ENCODE results near the gene SMO.

Gene SMO

GRCh38 chr7:129184981-129185670 is 3.3 kb upstream of the SMO start:
- Histone ChIP-seq H3K9ac (ENCODE audit: low read length) (no peak overlapping the region), H3K27ac (ENCODE audit: low read depth, low read length) (no peak overlapping the region), H3K36me3 (ENCODE audit: control insufficient read depth, insufficient read depth, low read length) (no peaks in the 10 kb centered on the region), H3K4me1 (ENCODE audit: control insufficient read depth, insufficient read depth, low read length) (no peaks in the 10 kb centered on the region), H3K27me3 (ENCODE audit: control insufficient read depth, insufficient read depth, low read length) (no peaks in the 10 kb centered on the region), H3K4me3 (ENCODE audit: low read length) (no peak overlapping the region)

GRCh38 chr7:129186749-129187260 is 1.6 kb upstream of the SMO start:
- no peaks in the 10 kb centered on the region for H3K36me3 ChIP-seq (ENCODE audit: control insufficient read depth, insufficient read depth, low read length)
- no peak overlapping the region for H3K4me3 ChIP-seq (ENCODE audit: low read length)
- no peaks in the 10 kb centered on the region for H3K27me3 ChIP-seq (ENCODE audit: control insufficient read depth, insufficient read depth, low read length)
- no peak overlapping the region for H3K27ac ChIP-seq (ENCODE audit: low read depth, low read length)
- no peak overlapping the region for H3K9ac ChIP-seq (ENCODE audit: low read length)
- no peaks in the 10 kb centered on the region for H3K4me1 ChIP-seq (ENCODE audit: control insufficient read depth, insufficient read depth, low read length)

GRCh38 chr7:129187681-129188371 is 607 bp upstream of the SMO start:
- Histone ChIP-seq H3K27me3 (ENCODE audit: control insufficient read depth, insufficient read depth, low read length) (no peaks in the 10 kb centered on the region), H3K4me1 (ENCODE audit: control insufficient read depth, insufficient read depth, low read length) (no peaks in the 10 kb centered on the region), H3K9ac (ENCODE audit: low read length) (no peak overlapping the region), H3K27ac (ENCODE audit: low read depth, low read length) (no peak overlapping the region), H3K4me3 (ENCODE audit: low read length) (peak overlapping the region; percentile 70), H3K36me3 (ENCODE audit: control insufficient read depth, insufficient read depth, low read length) (no peaks in the 10 kb centered on the region)

DNA sequence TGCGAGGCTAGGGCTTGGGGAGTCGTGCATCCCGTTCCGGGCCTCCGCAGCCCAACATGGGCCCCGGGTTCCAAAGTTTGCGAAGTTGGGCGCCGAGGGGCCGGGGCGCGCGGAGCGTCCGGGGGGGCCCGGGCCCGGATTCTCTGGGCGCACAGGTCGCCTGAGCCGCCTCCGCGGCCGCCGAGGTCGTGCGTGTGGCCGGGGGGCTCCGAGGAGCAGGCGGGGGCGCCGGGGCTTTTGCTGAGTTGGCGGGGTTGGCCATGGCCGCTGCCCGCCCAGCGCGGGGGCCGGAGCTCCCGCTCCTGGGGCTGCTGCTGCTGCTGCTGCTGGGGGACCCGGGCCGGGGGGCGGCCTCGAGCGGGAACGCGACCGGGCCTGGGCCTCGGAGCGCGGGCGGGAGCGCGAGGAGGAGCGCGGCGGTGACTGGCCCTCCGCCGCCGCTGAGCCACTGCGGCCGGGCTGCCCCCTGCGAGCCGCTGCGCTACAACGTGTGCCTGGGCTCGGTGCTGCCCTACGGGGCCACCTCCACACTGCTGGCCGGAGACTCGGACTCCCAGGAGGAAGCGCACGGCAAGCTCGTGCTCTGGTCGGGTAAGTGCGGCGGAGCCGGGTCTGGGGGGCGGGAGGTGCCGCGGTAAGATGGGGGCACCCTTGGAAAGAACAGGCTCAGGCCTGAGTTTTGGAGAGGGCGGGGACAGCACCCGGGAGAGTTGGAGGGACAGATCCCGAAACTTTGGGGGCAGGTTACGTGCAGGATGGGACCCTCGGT is 643 bp downstream of the SMO start:
- Histone ChIP-seq H3K27ac (ENCODE audit: low read depth, low read length) (no peak overlapping the region), H3K4me3 (ENCODE audit: low read length) (peak overlapping the region; percentile 70), H3K36me3 (ENCODE audit: control insufficient read depth, insufficient read depth, low read length) (no peaks in the 10 kb centered on the region), H3K9ac (ENCODE audit: low read length) (peak overlapping the region; percentile 14), H3K27me3 (ENCODE audit: control insufficient read depth, insufficient read depth, low read length) (no peaks in the 10 kb centered on the region), H3K4me1 (ENCODE audit: control insufficient read depth, insufficient read depth, low read length) (no peaks in the 10 kb centered on the region)

DNA sequence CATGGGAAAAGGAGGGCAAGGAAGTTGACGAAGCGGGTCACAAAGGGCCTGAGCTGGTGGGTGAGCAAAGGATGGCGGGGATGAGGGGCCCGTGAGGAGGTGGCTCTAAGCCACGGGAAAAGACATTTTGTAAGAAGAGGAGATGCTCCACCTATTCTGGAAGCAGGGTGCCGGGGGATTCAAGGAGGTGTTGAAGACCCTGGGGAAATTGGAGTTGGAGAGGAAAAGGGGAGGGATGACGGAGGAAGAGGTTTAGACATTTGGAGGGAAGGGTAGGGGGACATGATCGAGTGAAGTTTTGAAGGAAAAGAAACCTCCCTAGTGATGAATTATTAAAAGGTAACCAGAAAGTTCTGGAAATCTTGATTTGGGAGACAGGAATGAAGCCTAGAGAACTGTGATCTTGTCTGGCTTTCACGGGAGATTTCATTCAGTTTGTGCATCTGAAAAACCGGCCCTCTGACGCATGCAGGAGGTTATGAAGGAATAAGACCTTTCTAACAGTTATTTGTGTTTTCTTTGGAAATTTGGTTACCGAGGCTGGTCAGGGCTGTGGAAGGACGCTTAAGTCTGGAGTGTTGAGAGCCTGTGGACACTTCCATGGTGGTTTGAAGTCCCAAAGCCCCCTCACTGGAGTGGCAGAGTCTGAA is 1.4 kb downstream of the SMO start:
- Histone ChIP-seq H3K4me1 (ENCODE audit: control insufficient read depth, insufficient read depth, low read length) (no peaks in the 10 kb centered on the region), H3K9ac (ENCODE audit: low read length) (no peak overlapping the region), H3K27ac (ENCODE audit: low read depth, low read length) (no peak overlapping the region), H3K36me3 (ENCODE audit: control insufficient read depth, insufficient read depth, low read length) (no peaks in the 10 kb centered on the region), H3K4me3 (ENCODE audit: low read length) (peak overlapping the region; percentile 70), H3K27me3 (ENCODE audit: control insufficient read depth, insufficient read depth, low read length) (no peaks in the 10 kb centered on the region)

- Histone ChIP-seq H3K27ac (ENCODE audit: low read depth, low read length) (no peak overlapping the region), H3K27me3 (ENCODE audit: control insufficient read depth, insufficient read depth, low read length) (no peaks in the 10 kb centered on the region), H3K9ac (ENCODE audit: low read length) (no peak overlapping the region), H3K4me1 (ENCODE audit: control insufficient read depth, insufficient read depth, low read length) (no peaks in the 10 kb centered on the region), H3K36me3 (ENCODE audit: control insufficient read depth, insufficient read depth, low read length) (no peaks in the 10 kb centered on the region), H3K4me3 (ENCODE audit: low read length) (no peak overlapping the region)
Measured at GRCh38 chr7:129191272-129191671, 2.8 kb downstream of the SMO start.

DNA sequence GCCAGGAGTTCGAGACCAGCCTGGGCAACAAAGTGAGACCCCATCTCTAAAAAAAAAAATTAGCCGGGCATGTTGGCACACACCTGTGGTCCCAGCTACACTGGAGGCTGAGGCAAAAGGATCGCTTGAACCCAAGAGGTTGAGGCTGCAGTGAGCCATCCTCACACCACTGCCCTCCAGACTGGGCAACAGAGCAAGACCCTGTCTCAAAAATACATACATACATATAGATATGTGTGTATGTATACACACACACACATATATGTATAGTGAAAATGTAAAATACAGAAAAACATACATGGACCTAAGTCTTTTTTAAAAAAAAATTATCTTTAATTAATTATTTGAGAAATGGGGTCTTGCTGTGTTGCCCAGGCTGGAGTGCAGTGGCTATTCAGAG is 5.5 kb downstream of the SMO start:
- Histone ChIP-seq H3K9ac (ENCODE audit: low read length) (no peak overlapping the region), H3K4me3 (ENCODE audit: low read length) (no peak overlapping the region), H3K27me3 (ENCODE audit: control insufficient read depth, insufficient read depth, low read length) (no peaks in the 10 kb centered on the region), H3K4me1 (ENCODE audit: control insufficient read depth, insufficient read depth, low read length) (no peaks in the 10 kb centered on the region), H3K27ac (ENCODE audit: low read depth, low read length) (no peak overlapping the region), H3K36me3 (ENCODE audit: control insufficient read depth, insufficient read depth, low read length) (no peaks in the 10 kb centered on the region)

- Histone ChIP-seq H3K4me3 (ENCODE audit: low read length) (no peak overlapping the region), H3K9ac (ENCODE audit: low read length) (no peak overlapping the region), H3K27me3 (ENCODE audit: control insufficient read depth, insufficient read depth, low read length) (no peaks in the 10 kb centered on the region), H3K27ac (ENCODE audit: low read depth, low read length) (no peak overlapping the region), H3K36me3 (ENCODE audit: control insufficient read depth, insufficient read depth, low read length) (no peaks in the 10 kb centered on the region), H3K4me1 (ENCODE audit: control insufficient read depth, insufficient read depth, low read length) (no peaks in the 10 kb centered on the region)
Measured at GRCh38 chr7:129197771-129198170, 9.3 kb downstream of the SMO start.

GRCh38 chr7:129199406-129199805 is 11.0 kb downstream of the SMO start:
- H3K9ac ChIP-seq (ENCODE audit: low read length) = no peak overlapping the region
- no peaks in the 10 kb centered on the region for H3K36me3 ChIP-seq (ENCODE audit: control insufficient read depth, insufficient read depth, low read length)
- no peak overlapping the region for H3K27ac ChIP-seq (ENCODE audit: low read depth, low read length)
- H3K27me3 ChIP-seq (ENCODE audit: control insufficient read depth, insufficient read depth, low read length) = no peaks in the 10 kb centered on the region
- no peaks in the 10 kb centered on the region for H3K4me1 ChIP-seq (ENCODE audit: control insufficient read depth, insufficient read depth, low read length)
- H3K4me3 ChIP-seq (ENCODE audit: low read length) = no peak overlapping the region

DNA sequence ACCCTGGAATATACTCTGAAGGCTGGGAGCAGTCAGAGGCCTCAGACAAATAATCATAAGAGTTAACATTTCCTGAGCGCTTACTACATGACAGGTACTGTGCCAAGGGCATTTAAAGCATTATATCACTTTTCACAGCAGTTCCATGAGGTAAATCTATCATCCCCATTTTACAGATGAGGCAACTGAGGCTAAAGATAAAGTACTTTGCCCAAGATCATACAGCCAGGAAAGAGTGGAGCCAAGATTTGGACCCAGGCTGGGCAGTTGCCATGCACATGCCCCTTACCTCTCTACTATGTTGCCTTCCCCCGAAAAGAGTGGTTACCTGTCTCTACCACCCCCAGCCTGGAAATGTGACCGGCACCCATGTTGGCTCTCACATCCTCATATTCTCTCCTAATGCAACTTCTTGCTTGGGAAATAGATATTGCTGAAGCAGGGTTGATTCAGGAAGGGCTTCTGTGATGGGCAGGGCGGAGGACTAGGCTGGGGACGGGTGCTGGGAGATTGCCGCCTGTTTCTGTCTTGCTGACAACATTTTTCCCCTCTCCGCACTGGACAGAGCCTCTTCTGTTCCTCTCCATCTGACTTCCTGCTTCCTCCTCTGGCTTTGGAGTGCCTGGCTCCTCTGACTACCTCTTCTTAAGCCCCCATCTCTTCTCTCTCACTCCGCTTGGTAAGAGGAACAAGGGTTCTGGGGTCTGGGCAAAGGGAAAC is 13.8 kb downstream of the SMO start:
- no peaks in the 10 kb centered on the region for H3K27me3 ChIP-seq (ENCODE audit: control insufficient read depth, insufficient read depth, low read length)
- no peak overlapping the region for H3K4me3 ChIP-seq (ENCODE audit: low read length)
- no peak overlapping the region for H3K9ac ChIP-seq (ENCODE audit: low read length)
- H3K4me1 ChIP-seq (ENCODE audit: control insufficient read depth, insufficient read depth, low read length) = no peaks in the 10 kb centered on the region
- H3K36me3 ChIP-seq (ENCODE audit: control insufficient read depth, insufficient read depth, low read length) = no peaks in the 10 kb centered on the region
- H3K27ac ChIP-seq (ENCODE audit: low read depth, low read length) = no peak overlapping the region

DNA sequence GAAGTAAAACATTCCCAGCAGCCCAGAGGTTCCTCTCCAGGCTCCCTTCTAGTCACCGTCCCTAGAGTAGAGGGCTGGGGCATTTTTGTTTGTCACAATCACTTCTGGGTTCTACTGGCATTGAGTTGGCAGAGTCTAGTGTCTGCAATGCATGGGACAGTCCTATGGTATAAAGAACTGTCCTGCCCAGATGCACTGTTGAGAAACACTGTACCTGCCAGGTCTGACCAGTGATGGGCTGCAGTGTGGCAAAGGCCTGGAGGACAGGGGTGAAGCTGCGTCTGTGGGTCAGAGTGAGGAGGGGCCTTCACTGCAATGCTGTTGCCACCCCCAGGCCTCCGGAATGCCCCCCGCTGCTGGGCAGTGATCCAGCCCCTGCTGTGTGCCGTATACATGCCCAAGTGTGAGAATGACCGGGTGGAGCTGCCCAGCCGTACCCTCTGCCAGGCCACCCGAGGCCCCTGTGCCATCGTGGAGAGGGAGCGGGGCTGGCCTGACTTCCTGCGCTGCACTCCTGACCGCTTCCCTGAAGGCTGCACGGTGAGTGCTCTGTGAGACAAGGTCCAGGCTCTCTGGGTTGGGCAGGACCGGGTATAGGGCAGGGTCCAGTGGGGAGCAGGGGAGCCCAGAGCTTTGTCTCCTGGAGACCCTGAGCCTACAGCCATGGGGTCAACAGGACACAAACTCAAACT is 14.8 kb downstream of the SMO start:
- no peak overlapping the region for H3K9ac ChIP-seq (ENCODE audit: low read length)
- no peaks in the 10 kb centered on the region for H3K36me3 ChIP-seq (ENCODE audit: control insufficient read depth, insufficient read depth, low read length)
- H3K4me3 ChIP-seq (ENCODE audit: low read length) = no peak overlapping the region
- H3K27ac ChIP-seq (ENCODE audit: low read depth, low read length) = no peak overlapping the region
- no peaks in the 10 kb centered on the region for H3K4me1 ChIP-seq (ENCODE audit: control insufficient read depth, insufficient read depth, low read length)
- H3K27me3 ChIP-seq (ENCODE audit: control insufficient read depth, insufficient read depth, low read length) = no peaks in the 10 kb centered on the region

All from rectal smooth muscle tissue (tissue), 1 donor.